GM12878 (cell line): Measurements from ENCODE around the gene SFT2D2. TPM values are rescaled to one million over a fixed set of nuclear protein-coding genes. Genes with fewer than 3 reads are reported as not detected.

Source experiments
- ATAC-seq: fragments of 200-7000 bp; cut with Tn5 transposase; 3 replicates; pipeline ENCODE4 v1.9.1; 2020; ENCODE audit warnings: mild to moderate bottlenecking, moderate library complexity
- BruUV-seq: library from RNA; stranded (reverse); fragments of 400-500 nt; replicated peaks from 2 replicates; lab custom pipeline; 2021; lab: Mats Ljungman, UMichigan
- CTCF ChIA-PET: fragments of 300-600 bp; sonication (Branson Sonifier 250); formaldehyde crosslinking; extraction: SDS; loops from one replicate; lab custom pipeline; 2021; ENCODE audit warnings: inconsistent platforms; lab: Yijun Ruan, JAX
- POLR2A ChIA-PET: fragments of 350-600 bp; formaldehyde crosslinking; extraction: SDS; loops from one replicate; lab custom pipeline; 2021; ENCODE audit warnings: inconsistent platforms; lab: Charles Lee
- RAD21 ChIA-PET: fragments of 300-600 bp; sonication (Branson Sonifier 250); formaldehyde crosslinking; loops from one replicate; lab custom pipeline; 2023; ENCODE audit warnings: antibody characterized with exemption; ENCODE audit not compliant: unreplicated experiment; lab: Charles Lee
- SMC1A ChIA-PET: fragments of 300-600 bp; sonication (Branson Sonifier 250); formaldehyde crosslinking; loops from one replicate; lab custom pipeline; 2023; ENCODE audit not compliant: unreplicated experiment, uncharacterized antibody; lab: Charles Lee
- DNase-seq: peaks from one replicate; pipeline ENCODE4 v3.0.0-alpha.2; 2011; ENCODE audit warnings: low read depth, low spot score
- FAIRE-seq: peaks from 3 replicates; lab custom pipeline; 2011; peaks lifted over from hg19 to GRCh38; lab: Jason Lieb, UNC
- H2AFZ ChIP-seq: 2 replicates; pipeline ENCODE4 v1.6.0; 2011; ENCODE audit warnings: low read depth, low read length, control low read depth; ENCODE audit not compliant: control insufficient read depth
- H3K27ac ChIP-seq: 2 replicates; pipeline ENCODE4 v1.5.1; 2011; ENCODE audit warnings: control low read depth; ENCODE audit not compliant: control insufficient read depth, insufficient read depth
- H3K27me3 ChIP-seq, 2 experiments: replicated peaks in 1 of 2; 2 replicates each; pipeline versions ENCODE4 v1.6.0 to v1.6.1; 2011; ENCODE audit warnings: low read length in 1 of 2; ENCODE audit not compliant: control insufficient read depth in 2 of 2, insufficient read depth in 2 of 2
- H3K36me3 ChIP-seq, 2 experiments: 2 replicates each; pipeline ENCODE4 v1.5.1; 2011; ENCODE audit warnings: low read length in 1 of 2; ENCODE audit not compliant: control insufficient read depth in 2 of 2, insufficient read depth in 2 of 2
- H3K4me1 ChIP-seq: 2 replicates; pipeline ENCODE4 v1.6.1; 2011; ENCODE audit warnings: mild to moderate bottlenecking, low read length, moderate library complexity, mixed read lengths; ENCODE audit not compliant: control insufficient read depth, insufficient read depth
- H3K4me2 ChIP-seq: 2 replicates; pipeline ENCODE4 v1.6.0; 2011; ENCODE audit warnings: control low read depth; ENCODE audit not compliant: control insufficient read depth, insufficient read depth
- H3K4me3 ChIP-seq: fragments of 200-600 bp; sonication (generic); 2 replicates; pipeline ENCODE4 v1.5.1; 2016
- H3K79me2 ChIP-seq: 2 replicates; pipeline ENCODE4 v1.6.0; 2011; ENCODE audit warnings: low read length; ENCODE audit not compliant: control insufficient read depth, insufficient read depth
- H3K9ac ChIP-seq: 2 replicates; pipeline ENCODE4 v1.8.0; 2011; ENCODE audit warnings: low read length, control low read depth, mixed read lengths; ENCODE audit not compliant: control insufficient read depth, insufficient read depth
- H3K9me3 ChIP-seq: replicated peaks from 3 replicates; pipeline ENCODE4 v1.5.1; 2011; ENCODE audit warnings: mild to moderate bottlenecking, low read length; ENCODE audit not compliant: control insufficient read depth, insufficient read depth
- H4K20me1 ChIP-seq: 2 replicates; pipeline ENCODE4 v1.6.0; 2011; ENCODE audit not compliant: control insufficient read depth, insufficient read depth
- CBX3 ChIP-seq: fragments of 200-600 bp; sonication (generic); IDR thresholded peaks from 2 replicates; pipeline ENCODE4 v1.6.1; 2016; ENCODE audit warnings: low read depth, borderline replicate concordance
- KLF5 ChIP-seq: fragments of 450-650 bp; IDR thresholded peaks from 2 replicates; pipeline ENCODE4 v1.6.1; 2014; ENCODE audit warnings: mild to moderate bottlenecking; ENCODE audit not compliant: partially characterized antibody
- MTA2 ChIP-seq: fragments of 450-650 bp; IDR thresholded peaks from 2 replicates; pipeline ENCODE4 v1.6.1; 2016; ENCODE audit warnings: low read depth, mild to moderate bottlenecking, moderate library complexity
- TBL1XR1 ChIP-seq: IDR thresholded peaks from 2 replicates; pipeline ENCODE4 v1.6.1; 2012; ENCODE audit warnings: low read depth, low read length, improper control_type of control experiment
- TCF7 ChIP-seq: IDR thresholded peaks from 2 replicates; pipeline ENCODE4 v1.6.1; 2014; ENCODE audit warnings: antibody characterized with exemption, borderline replicate concordance
- USF1 ChIP-seq: IDR thresholded peaks from 2 replicates; pipeline ENCODE4 v1.6.1; 2011; ENCODE audit warnings: borderline replicate concordance, low read depth, mild to moderate bottlenecking, moderate library complexity, mixed read lengths, low read length; ENCODE audit not compliant: insufficient read depth; ENCODE audit errors: extremely low read length
- in situ Hi-C: fragments of 300-500 bp; cut with MboI; formaldehyde crosslinking; loops from 9 replicates; pipeline ENCODE4 v1.14.3; 2018; ENCODE audit warnings: mixed read lengths
- intact Hi-C: fragments of 100-400 bp; cut with micrococcal nuclease; formaldehyde crosslinking; loops from one replicate; pipeline ENCODE4 v1.14.2; 2022; ENCODE audit not compliant: unreplicated experiment
- polyA plus RNA-seq, 11 experiments: library from polyadenylated mRNA; depleted of rRNA in 4 of 11; unstranded in 6 of 11; stranded (reverse) in 5 of 11; fragments of >200 nt; fragmentation: Nextera tagmentation in 4 of 11; fragmentation: Illumina TruSeq in 1 of 11; extraction: Ambion mirVana in 4 of 11; extraction: Trizol in 1 of 11; gene quantifications; 1 replicate in 1 of 11; 2 replicates in 10 of 11; pipeline versions ENCODE4 v1.2.1 to v1.2.3, GENCODE V29; 2011 to 2016; ENCODE audit warnings: inconsistent platforms in 2 of 11, missing spikeins in 2 of 11, low read depth in 1 of 11
- total RNA-seq, 4 experiments: library from RNA; depleted of rRNA in 3 of 4; stranded (reverse); fragments of >200 nt in 3 of 4; fragmentation: Illumina TruSeq in 1 of 4; extraction: Trizol in 1 of 4; gene quantifications; 2 replicates each; pipeline versions ENCODE4 v1.2.1 to v1.2.3, GENCODE V29; 2013 to 2021

SFT2D2 gene
- total and polyA plus RNA-seq, 10 of the 15 experiments (the other 5 are each of a cell fraction or from before 2014, with no cell fraction given), result 5.6 to 49.6 (median 24.9) TPM

- Histone ChIP-seq H3K79me2 (peaks cover 25% of the 10 kb centered on the region), H3K36me3 (peaks cover 23 to 57% of the 10 kb centered on the region in 2 experiments)
- TF ChIP-seq TCF7, result no peak
- TF ChIP-seq TBL1XR1, result no peak
- no peak for TF ChIP-seq CBX3
- TF ChIP-seq KLF5, result no peak
- TF ChIP-seq MTA2, result no peak
- TF ChIP-seq USF1, result no peak
Observed at GRCh38 chr1:168235548-168235885, 9.7 kb downstream of the SFT2D2 start.

More at GRCh38 chr1:168235548-168235885, 9.7 kb downstream of the SFT2D2 start:
- POLR2A ChIA-PET, result interaction anchor here (0.9 to 1.3 kb wide), 2 partner anchors 9 to 64 kb away, joined by 4 to 8 read pairs; partner anchors contain the start of gene SFT2D2
- RAD21 ChIA-PET, result interaction anchor here (0.5 to 2.8 kb wide), 11 partner anchors 9 to 1113 kb away, joined by 3 to 20 read pairs (median 6); partner anchors contain the start of gene SFT2D2
- no peaks in the 10 kb centered on the region for H3K27me3 ChIP-seq
- SMC1A ChIA-PET, result interaction anchor here (0.6 to 2.8 kb wide), 29 partner anchors 8 to 874 kb away, joined by 3 to 32 read pairs (median 4); partner anchors contain the start of gene SFT2D2
- H3K4me1 ChIP-seq, result no peaks in the 10 kb centered on the region; the same call in 1 of the 2 replicates
- H4K20me1 ChIP-seq, result peaks cover 6% of the 10 kb centered on the region; the same call in 1 of the 2 replicates
- FAIRE-seq, result no peak
- CTCF ChIA-PET, result interaction anchor here (0.7 to 3.4 kb wide), 42 partner anchors 10 to 1113 kb away, joined by 3 to 38 read pairs (median 5); partner anchors contain the start of genes SFT2D2 and TBX19
- peak; percentile 43 for ATAC-seq
- H3K27ac ChIP-seq, result no peak overlapping the region
- no peak overlapping the region for H3K9ac ChIP-seq
- no peaks in the 10 kb centered on the region for H3K9me3 ChIP-seq
- in situ Hi-C loops, result no loop called here
- no peak for DNase-seq
- intact Hi-C loops, result loop anchor here (5.0 kb wide), 1 partner anchor 107 kb away; no protein-coding TSS in a partner anchor
- no peak overlapping the region for H3K4me3 ChIP-seq
- no peak overlapping the region for H3K4me2 ChIP-seq
- H2AFZ ChIP-seq, result no peak overlapping the region
- BruUV-seq, result no TSS peak
